ENCODE data around the gene CLCA2.

The CLCA2 gene

DNA sequence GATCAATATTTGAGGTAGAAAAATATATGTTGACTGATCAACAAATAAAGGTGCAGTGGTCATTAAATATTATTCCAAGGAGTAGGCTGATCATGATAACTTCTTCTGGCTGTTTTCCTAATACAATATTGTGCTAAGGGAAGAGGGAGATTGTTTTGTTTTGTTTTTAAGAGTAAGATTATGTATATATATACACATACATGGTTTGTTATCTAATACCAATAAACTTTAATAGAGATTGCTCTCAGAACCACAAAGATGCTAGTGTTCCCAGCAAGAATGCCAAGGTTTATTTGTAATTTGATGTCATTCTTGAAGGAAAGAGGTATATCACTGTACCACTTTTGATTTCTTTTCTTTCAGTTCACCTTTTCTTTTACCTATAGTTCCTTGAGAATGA is 10.1 kb downstream of the CLCA2 start:
- DNase-seq = no peak

- no peak for DNase-seq
Observed at GRCh38 chr1:86435327-86435726, 11.4 kb downstream of the CLCA2 start.

DNA sequence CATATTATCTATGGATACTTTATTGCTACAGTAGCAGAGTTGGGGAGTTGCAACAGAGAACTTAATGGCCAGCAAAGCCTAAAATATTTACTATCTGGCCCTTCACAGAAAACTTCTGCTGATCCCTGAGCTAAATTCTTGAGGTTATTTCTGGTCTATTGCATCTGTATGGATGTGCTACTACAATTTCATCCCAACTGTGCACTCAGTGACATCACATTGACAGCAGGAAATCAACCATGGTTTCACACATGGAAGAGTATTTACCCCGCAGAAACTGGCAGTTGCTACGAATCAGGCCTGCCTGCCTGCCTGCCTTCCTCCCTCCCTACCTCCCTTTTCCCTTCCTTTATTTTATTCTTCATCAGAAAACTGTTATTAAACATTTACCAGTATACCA is 12.1 kb downstream of the CLCA2 start:
- no peak for DNase-seq

DNA sequence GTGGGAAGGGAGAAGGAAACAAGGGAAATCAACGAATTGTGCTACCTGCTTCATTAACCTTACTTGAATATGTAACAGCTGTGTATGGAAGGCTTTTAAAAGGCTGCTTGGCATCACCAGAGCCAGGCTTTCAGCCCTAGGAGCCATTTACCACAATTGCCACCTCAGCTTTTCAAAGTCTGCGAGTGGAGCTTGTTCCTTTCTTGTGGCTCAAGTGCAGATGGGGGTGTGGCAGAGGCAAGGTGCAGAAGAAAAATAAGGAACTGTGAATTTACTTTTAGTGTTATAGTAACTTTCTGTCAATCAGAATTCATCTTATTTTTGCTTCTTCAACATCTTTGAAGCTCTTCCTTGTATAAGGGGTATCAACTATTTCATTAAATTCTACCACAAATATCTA is 17.6 kb downstream of the CLCA2 start:
- peak; percentile 41 for DNase-seq

DNA sequence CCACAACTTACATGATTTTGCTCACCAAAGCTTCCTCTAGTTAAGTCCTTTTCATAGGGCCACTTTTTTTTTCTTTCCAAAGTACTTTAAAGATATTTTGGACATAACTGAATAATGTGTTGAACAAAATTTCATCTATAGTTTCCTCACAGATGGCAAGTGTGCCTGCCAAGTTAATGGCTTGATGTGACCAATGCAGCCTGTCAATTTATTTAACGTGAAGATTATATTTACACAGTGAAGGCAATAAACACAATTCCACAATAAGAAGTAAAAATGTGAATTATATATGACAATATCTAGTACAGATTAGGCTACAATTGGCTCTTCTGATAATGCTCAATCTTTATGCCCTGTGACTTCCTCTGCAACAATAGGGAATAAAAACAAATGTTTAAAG is 18.0 kb downstream of the CLCA2 start:
- DNase-seq = no peak

DNA sequence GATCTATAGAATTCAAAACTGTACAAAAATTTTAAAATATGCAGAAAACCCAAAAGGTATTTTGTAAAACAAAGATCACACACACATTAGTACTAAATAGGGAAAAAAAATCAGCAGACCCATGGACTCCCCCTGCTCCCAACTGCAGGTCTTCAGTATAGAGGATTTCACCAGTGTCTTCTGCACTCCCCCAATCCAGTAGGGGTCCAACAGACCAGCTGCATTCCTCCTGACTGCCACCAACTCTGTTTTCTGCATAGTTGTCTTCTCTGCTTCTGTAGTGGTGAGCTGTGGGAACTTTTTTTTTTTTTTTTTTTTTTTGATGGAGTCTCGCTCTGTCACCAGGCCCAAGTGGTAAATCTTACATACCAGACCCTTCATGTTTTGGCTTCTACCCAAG is 21.9 kb downstream of the CLCA2 start:
- DNase-seq = no peak

DNA sequence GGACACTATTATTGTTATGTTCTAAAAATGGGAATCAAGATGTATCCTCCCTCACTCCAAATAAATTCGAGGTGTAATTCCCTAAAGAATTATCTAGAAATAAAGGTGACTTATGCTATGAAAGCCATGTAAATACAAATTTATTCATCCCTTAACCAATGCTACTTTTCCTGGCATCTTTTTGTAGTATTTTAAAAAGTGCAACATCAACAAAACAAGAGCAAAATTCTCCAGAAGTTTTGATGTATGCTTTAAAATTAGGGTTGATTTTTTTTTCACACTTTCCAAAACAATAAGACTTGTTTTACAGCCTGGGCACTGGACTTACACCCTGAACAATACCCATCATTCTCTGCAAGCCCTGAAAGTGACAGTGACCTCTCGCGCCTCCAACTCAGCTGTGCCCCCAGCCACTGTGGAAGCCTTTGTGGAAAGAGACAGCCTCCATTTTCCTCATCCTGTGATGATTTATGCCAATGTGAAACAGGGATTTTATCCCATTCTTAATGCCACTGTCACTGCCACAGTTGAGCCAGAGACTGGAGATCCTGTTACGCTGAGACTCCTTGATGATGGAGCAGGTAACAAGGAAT is 23.3 kb downstream of the CLCA2 start:
- no peak for DNase-seq

DNA sequence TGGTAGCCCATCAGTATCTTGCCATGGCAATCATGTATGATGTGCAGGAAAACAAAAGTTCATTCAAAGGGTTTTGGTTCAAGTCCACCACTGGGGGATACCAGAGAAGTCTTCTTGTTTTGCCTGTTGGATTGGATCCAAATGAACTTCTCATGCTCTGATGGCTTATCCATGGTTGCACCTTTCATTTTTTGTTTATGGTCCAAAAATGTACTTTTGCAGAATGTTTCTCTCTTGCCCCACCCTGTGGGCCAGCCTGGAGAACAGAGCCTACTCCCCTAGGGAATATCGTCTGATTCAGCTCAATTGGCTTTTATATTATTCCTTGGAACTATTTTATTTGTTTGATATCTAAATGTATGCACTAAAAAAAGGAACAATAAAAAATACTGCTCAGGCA is 24.7 kb downstream of the CLCA2 start:
- DNase-seq = no peak

- DNase-seq = no peak
Observed at GRCh38 chr1:86449103-86449502, 25.1 kb downstream of the CLCA2 start.

GRCh38 chr1:86450847-86451246 is 26.9 kb downstream of the CLCA2 start:
- no peak for DNase-seq

- DNase-seq = no peak
Observed at GRCh38 chr1:86453664-86454063, 29.7 kb downstream of the CLCA2 start.

- no peak for DNase-seq
Observed at GRCh38 chr1:86455073-86455472, 31.1 kb downstream of the CLCA2 start.

- DNase-seq = no peak
Observed at GRCh38 chr1:86460998-86461397, 37.0 kb downstream of the CLCA2 start.

DNA sequence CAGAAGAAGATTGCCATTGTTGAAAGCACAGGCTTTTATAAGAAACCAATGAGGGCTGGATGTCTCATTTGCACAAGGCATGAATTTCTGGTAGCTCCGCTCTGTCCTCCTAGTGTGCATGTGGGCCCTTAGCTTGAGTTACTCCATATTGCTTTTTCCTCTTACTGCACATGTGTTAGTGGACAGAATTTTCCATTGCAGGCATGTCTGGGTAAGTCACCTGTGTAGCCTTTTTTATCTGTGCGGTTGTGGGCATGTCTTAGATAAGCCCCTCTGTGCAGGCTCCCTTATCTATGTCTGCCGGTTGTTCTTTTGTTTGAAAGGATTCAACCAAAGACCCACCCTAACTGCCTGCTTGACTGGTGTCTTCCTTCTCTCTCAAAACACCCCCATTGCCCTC is 37.5 kb downstream of the CLCA2 start:
- DNase-seq = no peak

- DNase-seq = no peak
Observed at GRCh38 chr1:86464819-86465218, 40.8 kb downstream of the CLCA2 start.

- DNase-seq = no peak
Observed at GRCh38 chr1:86466109-86466844, 42.3 kb downstream of the CLCA2 start.

DNA sequence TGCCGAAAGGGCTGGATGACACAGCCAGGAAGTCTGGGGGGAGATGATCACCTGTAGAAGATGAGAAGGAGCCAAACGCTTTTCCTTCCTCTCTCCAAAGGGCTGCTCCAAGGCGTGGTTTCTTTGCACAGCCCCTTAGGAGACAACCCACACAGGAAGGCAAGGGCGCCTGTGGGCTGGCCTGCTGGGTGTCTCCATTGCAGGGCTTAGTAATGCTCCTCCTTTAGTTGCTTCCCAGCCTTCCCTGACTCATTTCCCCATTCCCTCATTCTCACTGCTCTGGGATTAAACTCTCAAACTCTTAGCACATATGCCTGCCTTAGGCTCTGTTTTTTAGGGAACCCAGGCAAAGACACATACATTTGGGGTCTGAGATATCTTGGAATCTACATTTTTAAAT is 43.0 kb downstream of the CLCA2 start:
- DNase-seq = no peak

DNA sequence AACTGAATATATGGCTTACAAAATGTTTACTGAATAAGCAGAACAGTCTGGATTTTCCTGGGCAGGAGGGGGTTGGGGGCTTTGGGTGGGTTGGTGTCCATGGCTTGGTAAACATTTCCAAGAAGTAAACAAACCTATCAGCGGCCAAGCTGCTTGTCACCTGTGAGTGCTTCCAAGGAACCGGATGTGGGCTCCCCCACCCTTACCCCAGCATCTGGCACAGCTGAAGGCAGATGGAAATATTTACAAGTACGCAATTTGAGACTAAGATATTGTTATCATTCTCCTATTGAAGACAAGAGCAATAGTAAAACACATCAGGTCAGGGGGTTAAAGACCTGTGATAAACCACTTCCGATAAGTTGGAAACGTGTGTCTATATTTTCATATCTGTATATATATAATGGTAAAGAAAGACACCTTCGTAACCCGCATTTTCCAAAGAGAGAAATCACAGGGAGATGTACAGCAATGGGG is 44.6 kb downstream of the CLCA2 start, which contains the start of gene CLCA1:
Gene CLCA1 (plus strand): TSS at position 427 of the 477 bp plus-strand sequence. CDS start 45 bp downstream, at position 472.
- no peak for DNase-seq

DNA sequence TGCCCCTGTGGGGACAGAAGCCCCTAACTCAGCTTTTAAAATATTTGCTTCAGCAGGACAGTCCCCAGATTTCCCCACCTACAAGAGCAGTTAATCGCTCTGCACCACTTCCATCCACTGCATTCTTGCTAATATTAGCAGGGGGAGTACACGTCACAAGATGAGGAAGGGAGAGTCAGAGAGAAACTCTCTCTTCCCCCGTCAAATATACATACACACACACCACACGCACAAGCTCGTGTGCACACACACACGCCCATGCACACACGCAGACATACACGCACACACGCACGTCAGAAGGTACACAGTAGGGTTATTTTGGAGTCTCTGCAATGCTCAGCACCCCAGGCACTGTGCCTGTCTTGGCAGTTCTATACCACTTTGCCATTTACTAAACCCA is 46.9 kb downstream of the CLCA2 start:
- DNase-seq = no peak

GRCh38 chr1:86471291-86471690 is 47.3 kb downstream of the CLCA2 start:
- DNase-seq = no peak

DNA sequence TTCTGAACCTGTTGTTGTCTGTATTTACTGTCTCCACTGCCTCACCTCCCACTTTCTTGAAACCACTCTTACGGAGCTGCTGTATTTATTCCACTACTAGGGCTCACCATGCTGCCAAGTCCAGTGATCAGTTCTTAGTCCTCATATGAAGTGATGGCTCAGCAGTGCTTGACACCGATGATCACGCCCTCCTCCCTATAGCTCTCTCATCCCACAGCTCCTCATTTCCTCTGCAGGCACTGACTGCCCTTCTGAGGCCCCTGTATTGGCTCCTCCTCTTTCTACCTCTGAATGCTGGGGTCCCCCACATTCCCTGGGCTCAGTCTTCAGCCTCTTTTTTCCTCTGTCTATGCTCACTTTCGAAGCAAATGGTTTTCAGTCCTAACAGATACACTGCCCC is 48.2 kb downstream of the CLCA2 start:
- no peak for DNase-seq

GRCh38 chr1:86472767-86473166 is 48.8 kb downstream of the CLCA2 start:
- no peak for DNase-seq

GRCh38 chr1:86477256-86477655 is 53.3 kb downstream of the CLCA2 start:
- DNase-seq = no peak

DNA sequence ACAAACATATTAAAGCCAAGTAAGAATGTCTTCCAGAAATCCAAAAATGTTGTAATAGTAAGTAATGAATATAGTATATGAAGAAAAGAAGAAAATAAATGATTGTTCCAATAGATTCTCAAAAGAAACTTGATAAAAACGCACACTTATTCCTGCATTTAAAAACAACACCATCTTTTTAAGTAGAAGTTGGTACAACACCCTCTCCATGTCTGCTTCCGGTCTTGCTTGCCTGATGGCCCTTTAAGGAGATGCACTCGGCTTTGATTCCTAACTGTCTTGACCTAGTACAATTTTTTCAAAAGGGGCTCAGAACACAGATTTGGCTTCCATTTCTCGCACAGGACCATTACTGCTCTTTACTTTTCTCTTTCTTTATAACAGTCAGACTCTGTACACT is 53.7 kb downstream of the CLCA2 start:
- DNase-seq = no peak
